ENCODE results near the gene SRSF2.

GRCh38 chr17:76713765-76714164, 23.4 kb downstream of the SRSF2 start:
- TF ChIP-seq PKNOX1 (IDR thresholded peaks at IDR 0.05) (no peak), ZNF384 (IDR thresholded peaks at IDR 0.05) (no peak), LEF1 (IDR thresholded peaks at IDR 0.05; ENCODE audit: borderline replicate concordance) (no peak), FOXA1 (IDR thresholded peaks at IDR 0.05) (no peak), ELF4 (IDR thresholded peaks at IDR 0.05) (no peak), ARNT (IDR thresholded peaks at IDR 0.05) (no peak), FOXK2 (IDR thresholded peaks at IDR 0.05) (no peak)

Data from HEK293T (cell line).